Stimulated activated CD8-positive, alpha-beta memory T cell treated with anti-CD3 and anti-CD28 coated beads, Interleukin-4, amount 100 ng/mL, for 1 hour (primary cell): ENCODE measurements around the gene OIP5.
"Not testable (repeated sequence)": the region's sequence is repeated elsewhere in the genome, so short reads cannot be mapped to it uniquely, and the experiment has no call there.

Experiments
- DNase-seq, 2 donors: peaks; one replicate each; pipeline ENCODE4 v3.0.0-alpha.2; 2020; ENCODE audit warnings: low read depth in 2 of 2, low spot score in 1 of 2

Gene OIP5

DNA sequence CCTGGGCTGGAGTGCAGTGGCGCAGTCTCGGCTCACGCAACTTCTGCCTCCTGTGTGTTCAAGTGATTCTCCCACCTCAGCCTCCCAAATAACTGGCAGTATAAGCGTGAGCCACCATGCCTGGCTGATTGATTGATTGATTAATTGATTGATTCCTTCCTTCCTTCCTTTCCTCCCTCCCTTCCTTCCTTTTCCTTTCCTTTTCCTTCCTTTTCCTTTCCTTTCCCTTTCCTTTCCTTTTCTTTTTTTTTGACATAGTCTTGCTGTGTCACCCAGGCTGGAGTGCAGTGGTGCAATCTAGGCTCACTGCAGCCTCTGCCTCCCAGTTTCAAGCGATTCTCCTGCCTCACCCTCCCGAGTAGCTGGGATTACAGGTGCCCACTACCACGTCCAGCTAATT lies 71.5 kb downstream of the OIP5 start:
- not testable (repeated sequence) for DNase-seq

DNA sequence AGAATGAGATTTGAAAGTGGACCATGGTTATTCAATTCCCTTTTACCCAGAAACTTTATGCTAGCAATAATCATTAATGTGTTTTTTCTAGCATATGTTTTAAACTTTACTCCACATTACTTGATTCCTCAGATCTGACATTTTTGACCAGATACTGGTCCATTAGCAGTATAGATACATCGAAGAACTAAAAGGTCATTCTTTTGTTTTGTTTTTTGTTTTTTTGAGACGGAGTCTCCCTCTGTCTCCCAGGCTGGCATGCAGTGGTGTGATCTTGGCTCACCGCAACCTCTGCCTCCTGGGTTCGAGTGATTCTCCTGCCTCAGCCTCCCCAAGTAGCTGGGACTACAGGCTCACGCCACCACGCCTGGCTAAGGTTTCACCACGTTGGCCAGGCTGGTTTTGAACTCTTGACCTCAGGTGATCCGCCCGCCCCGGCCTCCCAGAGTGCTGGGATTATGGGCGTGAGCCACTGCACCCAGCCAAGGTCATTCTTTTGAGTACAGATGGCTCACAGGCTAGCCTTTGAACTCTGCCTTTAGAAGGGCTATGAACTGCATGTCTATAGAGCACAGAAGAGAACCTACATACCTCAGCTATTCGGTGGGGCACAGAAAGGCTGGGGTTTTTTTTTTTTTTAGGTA lies 72.7 kb downstream of the OIP5 start:
- no peak for DNase-seq
